Mucosa of rectum (tissue), 2 donors: ENCODE data around the gene CPSF3.
"Not testable (repeated sequence)": the region's sequence is repeated elsewhere in the genome, so short reads cannot be mapped to it uniquely, and the experiment has no call there.

Source experiments
- H3K27ac ChIP-seq, 2 donors: one replicate each; pipeline ENCODE4 v1.7.0; 2013; ENCODE audit warnings: inconsistent platforms in 2 of 2, low read depth in 2 of 2, low read length in 2 of 2
- H3K27me3 ChIP-seq, 2 donors: one replicate each; pipeline ENCODE4 v1.7.0; 2013; ENCODE audit warnings: low read length in 2 of 2; ENCODE audit not compliant: control insufficient read depth in 2 of 2, insufficient read depth in 2 of 2
- H3K36me3 ChIP-seq, 2 donors: one replicate each; pipeline ENCODE4 v1.7.0; 2013; ENCODE audit warnings: low read length in 2 of 2; ENCODE audit not compliant: control insufficient read depth in 2 of 2, insufficient read depth in 2 of 2
- H3K4me1 ChIP-seq, 2 donors: one replicate each; pipeline ENCODE4 v1.7.0; 2013; ENCODE audit warnings: low read length in 2 of 2, mild to moderate bottlenecking in 1 of 2; ENCODE audit not compliant: control insufficient read depth in 2 of 2, insufficient read depth in 2 of 2
- H3K4me3 ChIP-seq, 2 donors: one replicate each; pipeline ENCODE4 v1.7.0; 2013; ENCODE audit warnings: low read length in 2 of 2
- H3K9ac ChIP-seq, 2 donors: one replicate each; pipeline ENCODE4 v1.7.0; 2013; ENCODE audit warnings: low read length in 2 of 2, low read depth in 1 of 2, mild to moderate bottlenecking in 1 of 2
- H3K9me3 ChIP-seq, 2 donors: one replicate each; pipeline ENCODE4 v1.7.0; 2013; ENCODE audit warnings: low read length in 2 of 2; ENCODE audit not compliant: control insufficient read depth in 2 of 2
- donor health status: healthy.
- donor health status: Normal muscosa, but diverticular disease.

Gene CPSF3

GRCh38 chr2:9508931-9509330 lies 85.5 kb downstream of the CPSF3 start:
- H3K27ac ChIP-seq: no peak overlapping the region
- no peaks in the 10 kb centered on the region for H3K9me3 ChIP-seq
- H3K9ac ChIP-seq: no peak overlapping the region
- no peak overlapping the region for H3K4me3 ChIP-seq
- H3K4me1 ChIP-seq: no peaks in the 10 kb centered on the region
- no peaks in the 10 kb centered on the region for H3K27me3 ChIP-seq
- H3K36me3 ChIP-seq: peaks cover 24 to 38% of the 10 kb centered on the region in 2 donors

GRCh38 chr2:9513946-9514345 lies 90.5 kb downstream of the CPSF3 start:
- not testable (repeated sequence) for H3K4me3 ChIP-seq, H3K9ac ChIP-seq, H3K27ac ChIP-seq, H3K9me3 ChIP-seq, H3K4me1 ChIP-seq, H3K27me3 ChIP-seq
- peaks cover 31 to 36% of the 10 kb centered on the region in 2 donors for H3K36me3 ChIP-seq

GRCh38 chr2:9517118-9517782 lies 93.8 kb downstream of the CPSF3 start:
- no peak overlapping the region for H3K4me3 ChIP-seq
- H3K27ac ChIP-seq: no peak overlapping the region
- no peaks in the 10 kb centered on the region for H3K27me3 ChIP-seq
- no peak overlapping the region for H3K9ac ChIP-seq
- no peaks in the 10 kb centered on the region for H3K4me1 ChIP-seq
- peaks cover 40 to 47% of the 10 kb centered on the region in 2 donors for H3K36me3 ChIP-seq
- H3K9me3 ChIP-seq: no peaks in the 10 kb centered on the region

GRCh38 chr2:9518163-9518562 lies 94.7 kb downstream of the CPSF3 start:
- Histone ChIP-seq H3K9ac (no peak overlapping the region), H3K9me3 (no peaks in the 10 kb centered on the region), H3K36me3 (peaks cover 42 to 43% of the 10 kb centered on the region in 2 donors), H3K4me3 (no peak overlapping the region), H3K27me3 (no peaks in the 10 kb centered on the region), H3K4me1 (no peaks in the 10 kb centered on the region), H3K27ac (no peak overlapping the region)

- Histone ChIP-seq H3K4me3 (no peak overlapping the region), H3K36me3 (peaks cover 43% of the 10 kb centered on the region in 2 donors), H3K9me3 (no peaks in the 10 kb centered on the region), H3K27ac (no peak overlapping the region), H3K9ac (no peak overlapping the region), H3K27me3 (no peaks in the 10 kb centered on the region), H3K4me1 (no peaks in the 10 kb centered on the region)
Observed at GRCh38 chr2:9518780-9519179, 95.3 kb downstream of the CPSF3 start.

- no peaks in the 10 kb centered on the region for H3K9me3 ChIP-seq
- no peaks in the 10 kb centered on the region for H3K27me3 ChIP-seq
- no peak overlapping the region for H3K27ac ChIP-seq
- peaks cover 45% of the 10 kb centered on the region in 2 donors for H3K36me3 ChIP-seq
- H3K4me1 ChIP-seq: no peaks in the 10 kb centered on the region
- H3K9ac ChIP-seq: no peak overlapping the region
- no peak overlapping the region for H3K4me3 ChIP-seq
Observed at GRCh38 chr2:9519250-9519649, 95.8 kb downstream of the CPSF3 start.
